Ovary (tissue), 9 donors: ENCODE data around the gene ANKRD26. TPM values are rescaled to one million over a fixed set of nuclear protein-coding genes. Genes with fewer than 3 reads are reported as not detected.

Experiments used
- DNase-seq, 5 donors: peaks; one replicate each; pipeline ENCODE4 v3.0.0-alpha.2; 2019 to 2020
- H3K27ac ChIP-seq, 2 donors: fragments of 200-600 bp; one replicate each; pipeline versions ENCODE4 v1.5.1 to v1.8.0; 2019 to 2022
- H3K27me3 ChIP-seq: fragments of 200-600 bp; one replicate; pipeline ENCODE4 v1.8.0; 2022
- H3K36me3 ChIP-seq: fragments of 200-600 bp; sonication (generic); one replicate; pipeline ENCODE4 v1.5.1; 2019
- H3K4me1 ChIP-seq: one replicate; pipeline ENCODE4 v1.8.1; 2013; ENCODE audit warnings: mild to moderate bottlenecking, moderate library complexity; ENCODE audit not compliant: insufficient read depth
- H3K4me3 ChIP-seq: fragments of 200-600 bp; sonication (generic); one replicate; pipeline ENCODE4 v1.5.1; 2017
- H3K9me3 ChIP-seq, 2 donors: fragments of 200-600 bp in 1 of 2; sonication (generic) in 1 of 2; one replicate each; pipeline versions ENCODE4 v1.5.1 to v1.8.1; 2013 to 2019; ENCODE audit warnings: mild to moderate bottlenecking in 1 of 2, moderate library complexity in 1 of 2
- EP300 ChIP-seq: sonication (generic); formaldehyde crosslinking; IDR thresholded peaks from one replicate; pipeline ENCODE4 v1.6.1; 2017; ENCODE audit warnings: antibody characterized with exemption
- POLR2A ChIP-seq: fragments of 450-650 bp; IDR thresholded peaks from one replicate; pipeline ENCODE4 v1.6.1; 2017; ENCODE audit warnings: antibody characterized with exemption, mild to moderate bottlenecking, moderate library complexity
- WGBS, 3 donors: extraction: QIAGEN DNeasy Blood & Tissue Kit in 1 of 3; methylation state at CpG; one replicate each; pipeline versions ENCODE4 v1.1.5 to v1.1.7; 2013 to 2017; 5-methylcytosine and 5-hydroxymethylcytosine counted together
- intact Hi-C, 4 donors: fragments of 100-400 bp; cut with DNase I; formaldehyde crosslinking; loops; one replicate each; pipeline versions ENCODE4 v1.11.0 to v1.15.1; 2022 to 2023
- polyA plus RNA-seq, 2 donors: library from polyadenylated mRNA; stranded (reverse); fragments of 200-250 nt in 1 of 2; fragments of 350-450 nt in 1 of 2; fragmentation: Illumina TruSeq in 1 of 2; extraction: RNeasy Lipid Tissue Mini Kit (QIAGEN cat#74804) in 1 of 2; gene quantifications; one replicate each; pipeline ENCODE4 v1.2.3, GENCODE V29; 2013 to 2014
- total RNA-seq, 7 donors: library from RNA; depleted of rRNA in 2 of 7; stranded (reverse); fragments of >200 nt in 2 of 7; fragmentation: NEBNext Ultra II Directional in 3 of 7; extraction: Animal tissue kit (Norgen Biotek cat#: 25700) in 3 of 7; gene quantifications; one replicate each; pipeline versions ENCODE4 v1.1.0 to v1.2.4, GENCODE V29; 2016 to 2023
- TF ChIP-seq, protein P1 (sequence below), 3 donors: fragments of 450-650 bp in 2 of 3; fragments of 200-600 bp in 1 of 3; IDR thresholded peaks; one replicate each; pipeline versions ENCODE4 v1.5.1 to v1.8.0; 2016 to 2022; ENCODE audit warnings: antibody characterized with exemption in 3 of 3, mild to moderate bottlenecking in 1 of 3
- donor health status: DM: no; HTN: no; CAD: no; lungs with moderate emphysema.
- donor health status: DM: no; HTN: no; CAD: no.
- donor health status: Bipolar disorder and iron deficiency.
- donor health status: DM: yes; HTN: yes; CAD: no.
- donor health status: DM: no; HTN: no; CAD: no.
- donor health status: DM: yes; HTN: yes; CAD: no.

Gene ANKRD26
- total and polyA plus RNA-seq, 9 donors: 2.2 to 12.1 (median 8.2) TPM

DNA sequence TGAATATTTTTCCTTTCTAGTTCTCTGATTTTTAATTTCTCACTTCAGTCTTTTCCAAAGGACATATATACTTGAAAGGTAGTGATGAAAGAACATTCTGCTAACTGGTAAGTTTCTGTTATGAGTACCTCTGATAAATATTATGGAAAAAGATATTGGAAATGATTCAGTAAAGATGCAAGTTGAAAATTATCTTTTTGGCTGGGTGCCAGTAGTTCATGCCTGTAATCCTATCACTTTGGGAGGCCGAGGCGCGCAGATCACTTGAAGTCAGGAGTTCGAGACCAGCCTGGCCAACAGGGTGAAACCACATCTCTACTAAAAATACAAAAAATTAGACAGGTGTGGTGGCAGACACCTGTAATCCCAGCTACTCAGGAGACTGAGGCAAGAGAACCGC is 62.1 kb downstream of the ANKRD26 start:
- Histone ChIP-seq H3K9me3 (no peaks in the 10 kb centered on the region), H3K27me3 (no peaks in the 10 kb centered on the region), H3K4me3 (no peak overlapping the region), H3K36me3 (no peaks in the 10 kb centered on the region), H3K27ac (no peak overlapping the region), H3K4me1 (no peaks in the 10 kb centered on the region)
- DNase-seq: no peak
- 96 to 99% (median 98%) methylated on average over 5 of the region's 5 CpGs for WGBS, 3 donors
- TF ChIP-seq EP300 (no peak), POLR2A (no peak)
- TF ChIP-seq, protein P1, sequence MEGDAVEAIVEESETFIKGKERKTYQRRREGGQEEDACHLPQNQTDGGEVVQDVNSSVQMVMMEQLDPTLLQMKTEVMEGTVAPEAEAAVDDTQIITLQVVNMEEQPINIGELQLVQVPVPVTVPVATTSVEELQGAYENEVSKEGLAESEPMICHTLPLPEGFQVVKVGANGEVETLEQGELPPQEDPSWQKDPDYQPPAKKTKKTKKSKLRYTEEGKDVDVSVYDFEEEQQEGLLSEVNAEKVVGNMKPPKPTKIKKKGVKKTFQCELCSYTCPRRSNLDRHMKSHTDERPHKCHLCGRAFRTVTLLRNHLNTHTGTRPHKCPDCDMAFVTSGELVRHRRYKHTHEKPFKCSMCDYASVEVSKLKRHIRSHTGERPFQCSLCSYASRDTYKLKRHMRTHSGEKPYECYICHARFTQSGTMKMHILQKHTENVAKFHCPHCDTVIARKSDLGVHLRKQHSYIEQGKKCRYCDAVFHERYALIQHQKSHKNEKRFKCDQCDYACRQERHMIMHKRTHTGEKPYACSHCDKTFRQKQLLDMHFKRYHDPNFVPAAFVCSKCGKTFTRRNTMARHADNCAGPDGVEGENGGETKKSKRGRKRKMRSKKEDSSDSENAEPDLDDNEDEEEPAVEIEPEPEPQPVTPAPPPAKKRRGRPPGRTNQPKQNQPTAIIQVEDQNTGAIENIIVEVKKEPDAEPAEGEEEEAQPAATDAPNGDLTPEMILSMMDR (IDR thresholded peaks at IDR 0.05): no peak
- intact Hi-C loops: no loop called here

DNA sequence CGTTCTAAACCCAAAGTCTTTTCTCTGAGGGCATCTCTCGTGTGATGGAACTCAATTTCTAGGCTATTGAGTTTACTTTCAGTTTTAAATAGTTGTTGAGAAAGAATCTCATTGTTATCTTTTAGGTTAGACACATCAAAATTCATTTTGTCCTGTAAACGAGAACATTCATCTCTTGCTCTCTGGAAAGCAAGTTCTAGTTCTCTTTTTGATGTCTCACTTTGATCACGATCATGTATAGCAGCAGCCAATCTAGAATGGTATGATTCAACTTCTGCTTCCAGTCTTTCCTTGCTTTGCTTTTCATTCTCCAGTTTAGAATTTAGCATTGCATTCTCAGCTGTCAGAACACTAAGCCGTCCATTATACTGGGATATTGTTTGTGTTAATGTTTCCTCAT is 65.1 kb downstream of the ANKRD26 start:
- no peaks in the 10 kb centered on the region for H3K4me1 ChIP-seq
- no peak overlapping the region for H3K27ac ChIP-seq
- DNase-seq: no peak
- no peak overlapping the region for H3K4me3 ChIP-seq
- H3K27me3 ChIP-seq: no peaks in the 10 kb centered on the region
- WGBS, 3 donors: 76 to 88% (median 85%) methylated on average over 5 of the region's 5 CpGs
- H3K9me3 ChIP-seq: no peaks in the 10 kb centered on the region
- TF ChIP-seq POLR2A: no peak
- TF ChIP-seq, protein P1 (IDR thresholded peaks at IDR 0.05): no peak
- no peak for TF ChIP-seq EP300
- intact Hi-C loops: no loop called here
- no peaks in the 10 kb centered on the region for H3K36me3 ChIP-seq

DNA sequence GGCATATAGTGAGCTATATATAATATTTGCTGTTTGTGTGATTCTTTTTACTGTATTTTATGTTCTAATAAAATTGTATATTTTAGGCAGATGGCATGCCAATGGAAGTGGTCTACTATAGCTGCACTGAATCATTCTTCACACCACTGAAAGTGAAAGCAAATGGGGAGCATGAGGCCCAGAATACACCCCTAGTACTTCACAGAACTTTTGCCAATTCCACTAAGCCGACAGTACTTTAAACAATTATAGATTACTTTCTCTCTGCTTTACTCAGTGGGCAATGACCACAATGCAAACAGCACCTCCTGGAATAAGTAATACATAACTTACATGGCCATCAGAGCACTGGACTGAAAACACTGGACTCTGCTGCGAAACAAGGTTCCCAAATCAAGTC is 70.2 kb downstream of the ANKRD26 start:
- H3K36me3 ChIP-seq: no peaks in the 10 kb centered on the region
- no peaks in the 10 kb centered on the region for H3K27me3 ChIP-seq
- H3K9me3 ChIP-seq: no peaks in the 10 kb centered on the region
- H3K4me1 ChIP-seq: no peaks in the 10 kb centered on the region
- DNase-seq: no peak
- TF ChIP-seq, protein P1 (IDR thresholded peaks at IDR 0.05): no peak
- TF ChIP-seq EP300 (no peak), POLR2A (no peak)
- intact Hi-C loops: no loop called here
- WGBS, 3 donors: 75 to 79% (median 76%) methylated on average over 2 of the region's 2 CpGs
- no peak overlapping the region for H3K27ac ChIP-seq
- no peak overlapping the region for H3K4me3 ChIP-seq

DNA sequence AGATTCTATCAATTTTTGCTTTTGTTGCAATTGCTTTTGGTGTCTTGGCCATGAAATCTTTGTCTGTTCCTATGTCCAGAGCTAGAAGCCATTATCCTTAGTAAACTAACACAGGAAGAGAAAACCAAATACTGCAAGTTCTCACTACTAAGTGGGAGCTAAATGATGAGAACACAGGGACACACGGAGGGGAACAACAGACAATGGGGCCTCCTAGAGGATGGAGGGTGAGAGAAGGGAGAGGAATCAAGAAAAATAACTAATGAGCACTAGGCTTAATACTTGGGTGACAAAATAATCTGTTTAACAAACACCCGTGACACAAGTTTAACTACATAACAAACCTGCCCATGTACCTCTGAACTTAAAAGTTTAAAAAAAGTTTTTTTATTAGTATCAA is 78.2 kb downstream of the ANKRD26 start:
- intact Hi-C loops: no loop called here
- DNase-seq: no peak
- TF ChIP-seq POLR2A (no peak), EP300 (no peak)
- TF ChIP-seq, protein P1 (IDR thresholded peaks at IDR 0.05): no peak
- Histone ChIP-seq H3K36me3 (no peaks in the 10 kb centered on the region), H3K27ac (no peak overlapping the region), H3K27me3 (no peaks in the 10 kb centered on the region), H3K9me3 (no peaks in the 10 kb centered on the region), H3K4me1 (no peaks in the 10 kb centered on the region), H3K4me3 (no peak overlapping the region)
- 76 to 88% (median 81%) methylated on average over 2 of the region's 2 CpGs for WGBS, 3 donors

DNA sequence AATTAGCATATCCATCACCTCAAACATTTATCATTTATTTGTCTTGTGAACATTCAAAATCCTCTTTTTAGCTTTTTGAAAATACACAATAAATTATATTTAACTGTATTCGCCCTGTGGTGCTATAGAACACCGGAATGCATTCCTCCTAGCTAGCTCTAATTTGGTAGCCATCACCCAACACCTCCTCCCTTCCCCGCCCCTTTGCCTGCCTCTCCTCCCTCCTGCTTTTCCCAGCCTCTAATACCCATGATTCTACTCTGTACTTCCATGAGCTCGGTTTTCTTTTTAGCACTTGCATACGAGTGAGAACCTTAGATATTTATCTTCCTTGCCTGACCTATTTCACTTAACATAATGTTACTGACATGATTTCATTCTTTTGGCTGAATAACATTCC is 80.1 kb downstream of the ANKRD26 start:
- Histone ChIP-seq H3K36me3 (no peaks in the 10 kb centered on the region), H3K9me3 (no peaks in the 10 kb centered on the region), H3K27ac (no peak overlapping the region), H3K4me1 (no peaks in the 10 kb centered on the region), H3K27me3 (no peaks in the 10 kb centered on the region), H3K4me3 (no peak overlapping the region)
- TF ChIP-seq POLR2A: no peak
- no peak for TF ChIP-seq EP300
- TF ChIP-seq, protein P1 (IDR thresholded peaks at IDR 0.05): no peak
- WGBS, 3 donors: 86 to 92% (median 87%) methylated on average over 5 of the region's 5 CpGs
- DNase-seq: no peak
- intact Hi-C loops: no loop called here
